PC-3 (cell line): ENCODE measurements around the gene ST6GALNAC3. TPM values are rescaled to one million over a fixed set of nuclear protein-coding genes. Genes with fewer than 3 reads are reported as not detected.

Experiments used
- ATAC-seq: fragments of 200-7000 bp; cut with Tn5 transposase; 2 replicates; pipeline ENCODE4 v1.9.1; 2020; ENCODE audit warnings: mild to moderate bottlenecking, moderate library complexity
- BruUV-seq: library from RNA; stranded (reverse); fragments of 400-500 nt; replicated peaks from 2 replicates; lab custom pipeline; 2021; lab: Mats Ljungman, UMichigan
- CTCF ChIA-PET: fragments of 300-600 bp; sonication (Branson Sonifier 250); formaldehyde crosslinking; loops from one replicate; lab custom pipeline; 2022; ENCODE audit warnings: antibody characterized with exemption; lab: Charles Lee
- POLR2A ChIA-PET: fragments of 300-600 bp; sonication (Branson Sonifier 250); formaldehyde crosslinking; loops from one replicate; lab custom pipeline; 2022; ENCODE audit warnings: antibody characterized with exemption; ENCODE audit not compliant: unreplicated experiment; lab: Charles Lee
- DNase-seq: peaks from one replicate; pipeline ENCODE4 v3.0.0-alpha.2; 2015
- H2AFZ ChIP-seq: fragments of 300-600 bp; sonication (generic); 2 replicates; pipeline ENCODE4 v1.6.0; 2016; ENCODE audit warnings: antibody characterized with exemption, low read length
- H3F3A ChIP-seq: fragments of 300-600 bp; sonication (generic); one replicate; pipeline ENCODE4 v1.6.0; 2017; ENCODE audit warnings: antibody characterized with exemption, low read length, control low read depth, mild to moderate bottlenecking; ENCODE audit not compliant: unreplicated experiment
- H3K27ac ChIP-seq: fragments of 300-600 bp; sonication (generic); 2 replicates; pipeline ENCODE4 v1.5.1; 2016; ENCODE audit warnings: mild to moderate bottlenecking, low read length
- H3K27me3 ChIP-seq: fragments of 300-600 bp; sonication (generic); 2 replicates; pipeline ENCODE4 v1.6.1; 2016; ENCODE audit warnings: low read length, mixed read lengths
- H3K36me3 ChIP-seq: fragments of 300-600 bp; sonication (generic); 2 replicates; pipeline ENCODE4 v1.6.1; 2016; ENCODE audit warnings: low read depth, mixed run types, low read length, mixed read lengths
- H3K4me1 ChIP-seq: fragments of 300-600 bp; sonication (generic); 2 replicates; pipeline ENCODE4 v1.5.1; 2016; ENCODE audit warnings: low read length; ENCODE audit not compliant: insufficient read depth
- H3K4me2 ChIP-seq: fragments of 300-600 bp; sonication (generic); 2 replicates; pipeline ENCODE4 v1.6.0; 2016; ENCODE audit warnings: low read length
- H3K4me3 ChIP-seq: fragments of 300-600 bp; sonication (generic); 2 replicates; pipeline ENCODE4 v1.5.1; 2016; ENCODE audit warnings: mild to moderate bottlenecking, low read length, mixed read lengths
- H3K79me2 ChIP-seq: fragments of 300-600 bp; sonication (generic); 2 replicates; pipeline ENCODE4 v1.6.1; 2017; ENCODE audit warnings: low read length, mixed read lengths
- H3K9ac ChIP-seq: fragments of 300-600 bp; sonication (generic); 2 replicates; pipeline ENCODE4 v1.6.0; 2016; ENCODE audit warnings: mild to moderate bottlenecking, low read length
- H3K9me2 ChIP-seq: fragments of 300-600 bp; sonication (generic); replicated peaks from 2 replicates; pipeline ENCODE4 v1.6.1; 2016; ENCODE audit warnings: mixed run types, low read length, mixed read lengths
- H3K9me3 ChIP-seq: fragments of 300-600 bp; sonication (generic); 2 replicates; pipeline ENCODE4 v1.6.1; 2016; ENCODE audit warnings: low read length, mixed read lengths
- H4K20me1 ChIP-seq: fragments of 300-600 bp; sonication (generic); 2 replicates; pipeline ENCODE4 v1.6.1; 2016; ENCODE audit warnings: low read length, mixed read lengths
- CTCF ChIP-seq: fragments of 300-600 bp; sonication (generic); conservative IDR thresholded peaks from 2 replicates; pipeline ENCODE4 v1.5.1; 2017; ENCODE audit warnings: antibody characterized with exemption, low read depth, mild to moderate bottlenecking, low read length
- EZH2 ChIP-seq: fragments of 300-600 bp; sonication (generic); IDR thresholded peaks from one replicate; pipeline ENCODE4 v1.6.1; 2017; ENCODE audit warnings: antibody characterized with exemption, mild to moderate bottlenecking, low read length; ENCODE audit not compliant: unreplicated experiment
- EZH2phosphoT487 ChIP-seq: fragments of 300-600 bp; sonication (generic); IDR thresholded peaks from 2 replicates; pipeline ENCODE4 v1.6.1; 2018; ENCODE audit warnings: mild to moderate bottlenecking, antibody characterized with exemption, low read length, borderline replicate concordance
- intact Hi-C: fragments of 100-400 bp; cut with micrococcal nuclease; formaldehyde crosslinking; loops from 2 replicates; pipeline ENCODE4 v1.9.0; 2023
- total RNA-seq: library from RNA; depleted of rRNA; stranded (reverse); fragments of >200 nt; gene quantifications from 2 replicates; pipeline ENCODE4 v1.2.3, GENCODE V29; 2014

ST6GALNAC3 gene
- total RNA-seq, 1 experiment from 2014 or later, result not detected

- no peak overlapping the region for H3K9ac ChIP-seq
These were observed 179.8 kb downstream of the ST6GALNAC3 start for GRCh38 chr1:76254104-76255030.

GRCh38 chr1:76256289-76257223, 182.0 kb downstream of the ST6GALNAC3 start:
- Histone ChIP-seq H3K9me3 (no peaks in the 10 kb centered on the region), H2AFZ (no peak overlapping the region), H3K36me3 (no peaks in the 10 kb centered on the region), H3K4me3 (no peak overlapping the region), H3K4me1 (no peaks in the 10 kb centered on the region), H3K9ac (no peak overlapping the region), H3K79me2 (no peaks in the 10 kb centered on the region), H4K20me1 (no peaks in the 10 kb centered on the region), H3F3A (no peaks in the 10 kb centered on the region), H3K27me3 (peaks cover 44% of the 10 kb centered on the region), H3K27ac (no peak overlapping the region), H3K4me2 (no peak overlapping the region), H3K9me2 (no peaks in the 10 kb centered on the region)
- intact Hi-C loops, result no loop called here
- CTCF ChIA-PET, result no interaction called here
- POLR2A ChIA-PET, result no interaction called here
- TF ChIP-seq CTCF, result no peak
- no peak for TF ChIP-seq EZH2
- TF ChIP-seq EZH2phosphoT487, result no peak
- no peak for ATAC-seq
- BruUV-seq, result no TSS peak
- no peak for DNase-seq

More at GRCh38 chr1:76254104-76255030, 179.8 kb downstream of the ST6GALNAC3 start:
- ChIA-PET CTCF (no interaction called here), POLR2A (no interaction called here)
- TF ChIP-seq EZH2phosphoT487 (no peak), EZH2 (no peak), CTCF (no peak)
- H3K27me3 ChIP-seq, result peaks cover 65% of the 10 kb centered on the region
- no peaks in the 10 kb centered on the region for H3K36me3 ChIP-seq
- H3K4me2 ChIP-seq, result no peak overlapping the region
- BruUV-seq, result no TSS peak
- H3K9me2 ChIP-seq, result no peaks in the 10 kb centered on the region
- H3K79me2 ChIP-seq, result no peaks in the 10 kb centered on the region
- H3K27ac ChIP-seq, result no peak overlapping the region
- no peaks in the 10 kb centered on the region for H3K4me1 ChIP-seq
- H3K9me3 ChIP-seq, result no peaks in the 10 kb centered on the region
- intact Hi-C loops, result no loop called here
- no peaks in the 10 kb centered on the region for H3F3A ChIP-seq
- ATAC-seq (no peak), DNase-seq (no peak)
- no peak overlapping the region for H3K4me3 ChIP-seq
- H2AFZ ChIP-seq, result no peak overlapping the region
- no peaks in the 10 kb centered on the region for H4K20me1 ChIP-seq
